Subcutaneous abdominal adipose tissue (tissue), 5 donors: ENCODE results near the gene CDK6.
"Not testable (repeated sequence)": the region's sequence is repeated elsewhere in the genome, so short reads cannot be mapped to it uniquely, and the experiment has no call there.

ENCODE experiments used
- H3K27ac ChIP-seq: one replicate; pipeline ENCODE4 v1.7.0; 2013; ENCODE audit warnings: low read depth, mild to moderate bottlenecking, inconsistent platforms, low read length, moderate library complexity
- H3K27me3 ChIP-seq, 5 donors: one replicate each; pipeline ENCODE4 v1.7.0; 2013; ENCODE audit warnings: low read length in 5 of 5, inconsistent platforms in 1 of 5; ENCODE audit not compliant: control insufficient read depth in 5 of 5, insufficient read depth in 4 of 5
- H3K36me3 ChIP-seq, 5 donors: one replicate each; pipeline ENCODE4 v1.7.0; 2013; ENCODE audit warnings: low read length in 5 of 5; ENCODE audit not compliant: control insufficient read depth in 5 of 5, insufficient read depth in 5 of 5
- H3K4me1 ChIP-seq, 5 donors: one replicate each; pipeline ENCODE4 v1.7.0; 2013; ENCODE audit warnings: low read length in 5 of 5, mild to moderate bottlenecking in 3 of 5, moderate library complexity in 1 of 5; ENCODE audit not compliant: control insufficient read depth in 5 of 5, insufficient read depth in 5 of 5
- H3K4me3 ChIP-seq, 5 donors: one replicate each; pipeline ENCODE4 v1.7.0; 2013; ENCODE audit warnings: low read length in 5 of 5, low read depth in 1 of 5
- H3K9ac ChIP-seq, 5 donors: one replicate each; pipeline ENCODE4 v1.7.0; 2013; ENCODE audit warnings: low read length in 5 of 5, mild to moderate bottlenecking in 4 of 5, moderate library complexity in 3 of 5
- H3K9me3 ChIP-seq, 5 donors: one replicate each; pipeline ENCODE4 v1.7.0; 2013; ENCODE audit warnings: low read length in 5 of 5; ENCODE audit not compliant: control insufficient read depth in 5 of 5
- donor health status: healthy.
- donor health status: healthy.
- donor health status: healthy.
- donor health status: healthy.
- donor health status: healthy.

CDK6 gene

DNA sequence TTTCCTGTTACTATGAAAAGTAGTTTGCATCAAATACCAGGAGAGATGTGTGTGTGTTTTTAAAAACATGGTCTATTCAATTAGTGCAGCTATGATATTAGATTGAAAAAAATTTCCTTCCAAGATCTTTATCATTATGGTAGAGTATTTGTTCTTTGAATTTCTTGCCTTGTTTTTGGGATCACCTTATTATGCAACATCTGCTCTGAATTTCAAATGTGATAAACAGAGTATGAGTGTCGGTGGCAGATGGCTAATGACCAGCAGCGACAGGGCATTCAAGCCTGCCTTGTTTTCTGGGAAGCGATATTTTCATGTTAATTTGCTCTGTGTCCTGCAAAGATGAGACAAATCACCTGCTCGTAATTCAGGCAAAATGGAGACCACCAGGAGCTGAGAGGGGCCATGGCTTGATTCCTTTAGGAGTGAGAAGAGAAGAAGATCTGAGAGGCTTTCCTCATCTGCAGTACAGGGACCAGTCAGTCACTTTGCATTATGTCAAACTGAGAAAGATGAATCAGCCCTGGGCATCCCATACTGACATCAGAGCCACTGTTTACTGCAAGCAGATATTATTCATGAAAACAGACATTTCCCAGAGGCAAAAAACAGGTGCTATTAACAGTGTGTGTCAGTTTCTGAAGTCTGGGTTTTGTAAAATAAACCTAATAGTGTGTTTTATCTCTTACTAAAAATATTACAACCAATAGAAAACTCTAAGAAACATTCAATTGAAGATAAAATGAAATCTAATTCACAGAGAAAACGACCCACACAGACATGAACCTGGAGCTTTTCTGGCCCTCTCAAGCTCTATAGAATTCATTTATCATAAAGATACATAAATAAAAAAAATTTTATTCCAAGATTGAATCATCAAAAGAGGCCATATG is 67.6 kb downstream of the CDK6 start:
- Histone ChIP-seq H3K27me3 (no peaks in the 10 kb centered on the region), H3K9me3 (no peaks in the 10 kb centered on the region), H3K27ac (no peak overlapping the region), H3K4me1 (peaks cover 0 to 11% (median 4%) of the 10 kb centered on the region in 5 donors), H3K4me3 (no peak overlapping the region), H3K9ac (no peak overlapping the region), H3K36me3 (peaks cover 0 to 10% (median 6%) of the 10 kb centered on the region in 5 donors)

DNA sequence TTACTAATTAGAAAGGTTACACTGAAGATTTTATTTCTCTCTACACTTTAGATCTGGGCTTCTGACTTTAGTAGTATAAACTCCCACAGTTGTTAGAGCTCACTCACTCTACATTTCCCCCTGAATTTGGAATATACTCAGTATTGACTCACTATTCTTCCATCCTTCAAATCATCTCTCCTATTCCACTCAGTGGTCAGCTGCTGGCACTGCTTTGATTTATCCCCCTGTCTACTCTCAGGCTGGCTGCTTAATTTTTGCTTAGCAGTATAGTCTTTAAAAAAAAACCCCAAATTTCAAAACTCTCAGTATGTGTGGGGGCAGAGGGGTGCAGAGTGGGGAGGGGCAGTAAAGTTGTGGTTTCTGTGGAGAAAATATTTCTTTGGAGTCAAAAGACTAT is 68.9 kb downstream of the CDK6 start:
- Histone ChIP-seq H3K9me3 (no peaks in the 10 kb centered on the region), H3K4me1 (peaks cover 0 to 11% (median 4%) of the 10 kb centered on the region in 5 donors), H3K36me3 (peaks cover 0 to 3% (median 0%) of the 10 kb centered on the region in 5 donors), H3K27ac (no peak overlapping the region), H3K4me3 (no peak overlapping the region), H3K9ac (no peak overlapping the region), H3K27me3 (no peaks in the 10 kb centered on the region)

DNA sequence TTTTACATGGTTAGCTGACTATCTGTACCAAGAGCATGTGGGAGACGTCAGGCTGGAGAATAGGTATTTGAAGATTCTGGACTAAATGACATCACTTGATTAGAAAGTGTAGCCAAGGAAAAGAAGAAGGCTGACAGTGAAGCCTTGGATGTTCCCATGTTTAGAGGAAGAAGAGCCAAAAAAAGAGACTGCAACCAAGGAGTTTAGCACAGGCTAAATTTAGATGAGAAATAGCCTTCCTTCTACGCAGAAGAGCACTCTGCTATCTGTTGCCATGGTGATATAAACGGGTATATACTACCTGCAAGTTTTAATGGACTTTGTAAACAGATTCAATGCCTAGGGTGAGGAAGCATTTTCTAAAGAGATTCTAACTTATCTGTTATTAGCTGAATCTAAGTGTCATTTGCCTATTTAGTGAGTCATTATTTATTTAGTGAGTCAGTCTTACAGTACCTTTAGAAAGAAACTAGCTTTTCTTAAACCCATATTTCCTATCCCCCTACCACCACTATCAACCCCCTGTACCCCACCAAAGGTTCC is 69.8 kb downstream of the CDK6 start:
- Histone ChIP-seq H3K36me3 (peaks cover 0 to 3% (median 0%) of the 10 kb centered on the region in 5 donors), H3K4me3 (no peak overlapping the region), H3K27me3 (no peaks in the 10 kb centered on the region), H3K27ac (peak overlapping the region; percentile 5), H3K9ac (no peak overlapping the region), H3K9me3 (no peaks in the 10 kb centered on the region), H3K4me1 (peaks cover 0 to 11% (median 4%) of the 10 kb centered on the region in 5 donors)

DNA sequence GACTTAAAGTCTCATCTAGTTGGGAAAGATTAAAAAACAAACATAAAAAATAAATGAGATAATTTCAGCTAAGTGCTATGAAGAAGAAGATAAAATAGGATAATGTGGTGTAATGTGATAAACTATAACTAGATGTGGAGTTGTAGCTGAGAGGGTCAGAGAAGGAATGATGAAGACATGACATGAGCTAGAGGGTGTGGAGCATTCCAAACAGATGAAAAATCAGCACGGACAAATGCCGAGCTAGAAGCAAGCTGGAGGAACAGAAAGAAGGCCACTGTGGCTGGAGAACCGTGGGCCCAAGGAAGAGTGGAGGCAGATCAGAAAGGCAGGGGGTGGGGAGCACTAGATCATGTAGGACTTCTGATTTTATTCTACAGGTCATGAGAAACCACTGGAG is 70.6 kb downstream of the CDK6 start:
- H3K9me3 ChIP-seq: no peaks in the 10 kb centered on the region
- no peak overlapping the region for H3K9ac ChIP-seq
- H3K4me3 ChIP-seq: no peak overlapping the region
- peaks cover 0 to 3% (median 0%) of the 10 kb centered on the region in 5 donors for H3K36me3 ChIP-seq
- H3K4me1 ChIP-seq: peaks cover 0 to 11% (median 4%) of the 10 kb centered on the region in 5 donors
- H3K27me3 ChIP-seq: no peaks in the 10 kb centered on the region
- peak overlapping the region; percentile 5 for H3K27ac ChIP-seq

DNA sequence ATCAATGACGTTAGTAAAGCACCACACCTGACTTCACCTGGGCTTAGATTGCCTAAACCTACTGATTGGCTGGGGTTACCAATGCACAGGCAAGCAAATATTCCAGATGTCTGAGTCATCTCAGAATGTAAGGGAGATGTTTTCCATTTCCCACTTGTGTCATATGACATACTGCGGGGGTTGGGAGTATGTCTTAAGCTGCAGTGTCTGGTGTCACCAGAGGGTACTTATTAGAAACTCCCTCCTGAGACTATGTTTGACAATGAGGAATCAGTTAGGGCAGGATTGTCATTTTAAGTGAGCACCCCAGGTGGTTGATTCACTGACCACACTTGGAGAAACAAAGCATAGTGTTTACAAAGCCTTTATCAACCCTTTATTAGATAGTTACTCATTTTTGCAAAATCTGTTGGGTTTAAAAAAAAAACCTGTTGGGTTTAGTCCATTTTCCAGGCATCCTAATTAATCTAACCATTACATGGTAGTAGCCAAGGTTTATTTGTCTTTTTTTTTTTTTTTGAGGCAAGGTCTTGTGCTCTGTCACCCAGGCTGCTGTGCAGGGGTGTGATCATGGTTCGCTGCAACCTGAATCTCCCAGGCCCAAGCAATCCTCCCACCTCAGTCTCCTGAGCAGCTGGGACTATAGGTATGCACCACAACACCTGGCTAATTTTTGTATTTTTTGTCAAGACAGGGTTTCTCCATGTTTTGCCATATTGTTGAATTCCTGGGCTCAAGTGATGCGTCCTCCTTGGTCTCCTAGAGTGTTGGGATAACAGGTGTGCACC is 72.5 kb downstream of the CDK6 start:
- Histone ChIP-seq H3K9ac (no peak overlapping the region), H3K4me1 (peaks cover 0 to 11% (median 4%) of the 10 kb centered on the region in 5 donors), H3K27me3 (no peaks in the 10 kb centered on the region), H3K9me3 (no peaks in the 10 kb centered on the region), H3K27ac (no peak overlapping the region), H3K4me3 (no peak overlapping the region), H3K36me3 (peaks cover 0 to 3% (median 0%) of the 10 kb centered on the region in 5 donors)

DNA sequence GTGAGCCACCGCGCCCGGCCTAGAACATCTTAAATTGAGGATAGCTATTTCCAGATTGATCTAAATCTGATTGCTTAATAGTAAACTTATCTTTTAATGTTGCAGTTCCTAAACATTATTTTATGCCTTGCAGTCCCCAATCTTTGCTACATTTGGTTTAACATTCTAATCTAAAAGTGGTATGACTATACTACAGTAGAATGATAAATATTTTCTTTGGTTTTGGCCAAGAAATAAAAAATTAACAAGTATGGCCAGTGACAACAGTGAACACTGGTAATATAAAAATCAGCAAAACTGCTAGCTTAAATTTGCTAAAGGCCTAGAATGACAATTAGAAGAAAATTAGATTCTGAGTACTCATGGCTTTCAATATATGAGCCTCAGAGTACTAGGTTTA is 73.5 kb downstream of the CDK6 start:
- H3K4me3 ChIP-seq: no peak overlapping the region
- H3K9me3 ChIP-seq: no peaks in the 10 kb centered on the region
- H3K36me3 ChIP-seq: no peaks in the 10 kb centered on the region
- no peaks in the 10 kb centered on the region for H3K27me3 ChIP-seq
- H3K27ac ChIP-seq: no peak overlapping the region
- H3K9ac ChIP-seq: no peak overlapping the region
- H3K4me1 ChIP-seq: peaks cover 0 to 11% (median 3%) of the 10 kb centered on the region in 5 donors

DNA sequence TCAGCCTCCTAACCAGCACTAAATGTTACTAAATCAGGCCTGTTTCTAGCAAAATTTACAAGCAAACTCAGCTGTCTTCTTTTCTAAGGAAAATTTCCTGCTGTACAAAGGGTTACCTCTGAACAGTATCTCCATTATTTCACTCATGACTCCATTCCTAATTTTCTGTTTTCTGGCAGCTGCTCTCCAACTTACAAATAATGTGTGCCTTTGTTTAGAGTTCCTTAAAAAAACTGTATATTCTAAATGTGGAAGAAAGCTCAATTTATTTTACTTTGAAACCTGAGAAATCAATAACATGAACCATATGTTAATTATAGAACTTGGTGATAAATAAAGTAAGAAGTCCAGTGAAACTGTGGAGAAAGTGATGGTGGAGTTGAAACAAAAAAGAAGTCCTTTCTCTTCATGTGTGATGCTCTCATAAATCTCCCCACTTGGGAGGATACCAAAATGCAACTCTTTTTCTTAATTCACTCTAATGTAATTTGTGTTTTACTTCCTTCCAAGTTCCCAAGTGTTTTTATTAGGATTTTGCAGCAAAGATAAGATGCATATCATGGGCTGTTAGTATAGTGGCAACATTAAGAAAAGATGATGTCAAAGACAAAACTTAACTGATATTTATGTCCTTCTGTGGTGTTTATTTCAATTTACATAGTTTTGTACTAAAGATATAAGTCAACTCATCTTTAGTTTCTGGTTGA is 74.8 kb downstream of the CDK6 start:
- Histone ChIP-seq H3K36me3 (peaks cover 0 to 5% (median 0%) of the 10 kb centered on the region in 5 donors), H3K4me3 (no peak overlapping the region), H3K27ac (no peak overlapping the region), H3K9me3 (no peaks in the 10 kb centered on the region), H3K4me1 (peaks cover 0 to 7% (median 0%) of the 10 kb centered on the region in 5 donors), H3K27me3 (no peaks in the 10 kb centered on the region), H3K9ac (no peak overlapping the region)

DNA sequence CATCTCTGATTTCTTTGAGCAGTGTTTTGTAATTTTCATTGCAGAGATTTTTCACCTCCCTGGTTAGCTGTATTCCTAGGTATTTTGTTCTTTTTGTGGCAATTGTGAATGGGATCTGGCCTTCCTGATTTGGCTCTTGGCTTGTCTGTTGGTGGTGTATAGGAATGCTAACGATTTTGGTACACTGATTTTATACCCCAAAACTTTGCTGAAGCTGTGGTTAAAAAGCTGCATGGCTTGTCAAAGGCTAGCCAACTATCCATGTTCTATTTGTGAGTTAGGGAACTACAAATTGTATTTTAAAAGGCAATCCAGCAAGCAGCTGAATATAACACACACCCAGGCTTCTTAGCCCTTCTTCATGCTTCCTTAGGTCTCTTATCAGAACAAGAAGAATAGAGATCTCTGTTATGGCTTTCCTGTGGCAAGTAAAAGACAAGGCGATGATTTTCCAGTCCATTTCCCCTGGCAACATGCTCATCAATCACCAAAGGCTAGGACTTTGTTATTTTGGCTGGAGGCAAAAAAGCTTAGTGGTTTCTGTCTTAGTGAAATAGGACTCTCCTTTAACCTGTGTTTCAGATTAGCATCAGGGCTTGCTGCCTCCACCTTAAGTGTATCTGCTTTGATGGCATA is 77.5 kb downstream of the CDK6 start:
- Histone ChIP-seq H3K27ac (no peak overlapping the region), H3K9me3 (no peaks in the 10 kb centered on the region), H3K4me1 (peaks cover 0 to 10% (median 9%) of the 10 kb centered on the region in 5 donors), H3K36me3 (peaks cover 0 to 5% (median 0%) of the 10 kb centered on the region in 5 donors), H3K4me3 (no peak overlapping the region), H3K27me3 (no peaks in the 10 kb centered on the region), H3K9ac (no peak overlapping the region)

DNA sequence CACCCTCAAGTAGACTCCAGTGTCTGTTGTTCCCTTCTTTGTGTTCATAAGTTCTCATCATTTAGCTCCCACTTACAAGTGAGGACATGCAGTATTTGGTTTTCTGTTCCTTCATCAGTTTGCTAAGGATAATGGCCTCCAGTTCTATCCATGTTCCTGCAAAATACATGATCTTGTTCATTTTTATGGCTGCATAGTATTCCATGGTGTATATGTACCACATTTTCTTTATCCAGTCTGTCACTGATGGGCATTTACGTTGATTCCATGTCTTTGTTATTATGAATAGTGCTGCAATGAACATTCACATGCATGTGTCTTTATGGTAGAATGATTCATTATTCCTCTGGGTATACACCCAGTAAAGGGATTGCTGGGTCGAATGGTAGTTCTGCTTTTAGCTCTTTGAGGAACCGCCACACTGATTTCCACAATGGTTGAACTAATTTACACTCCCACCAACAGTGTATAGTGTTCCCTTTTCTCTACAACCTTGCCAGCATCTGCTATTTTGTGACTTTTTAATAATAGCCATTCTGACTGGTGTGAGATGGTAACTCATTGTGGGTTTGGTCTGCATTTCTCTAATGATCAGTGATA is 79.0 kb downstream of the CDK6 start:
- H3K4me1 ChIP-seq: peaks cover 0 to 10% (median 9%) of the 10 kb centered on the region in 5 donors
- H3K4me3 ChIP-seq, H3K27me3 ChIP-seq, H3K9me3 ChIP-seq, H3K36me3 ChIP-seq, H3K27ac ChIP-seq, H3K9ac ChIP-seq: not testable (repeated sequence)
